ENCODE results near the gene CHMP3.
"Not testable (repeated sequence)": the region's sequence is repeated elsewhere in the genome, so short reads cannot be mapped to it uniquely, and the experiment has no call there.

The CHMP3 gene

GRCh38 chr2:86562922-86563649, at the start of gene CHMP3:
Gene CHMP3 (minus strand): TSS chr2:86563443. CDS start chr2:86563348, 95 bp downstream.
- peak; percentile 97 for DNase-seq (ENCODE audit: low spot score)

GRCh38 chr2:86610871-86611270, 47.6 kb upstream of the CHMP3 start:
- DNase-seq (ENCODE audit: low spot score) = no peak

GRCh38 chr2:86608832-86609410, 45.7 kb upstream of the CHMP3 start:
- DNase-seq (ENCODE audit: low spot score) = no peak

- DNase-seq (ENCODE audit: low spot score) = no peak
These were observed 40.7 kb upstream of the CHMP3 start for GRCh38 chr2:86603905-86604304.

- DNase-seq (ENCODE audit: low spot score) = no peak
These were observed 35.7 kb upstream of the CHMP3 start for GRCh38 chr2:86598966-86599365.

GRCh38 chr2:86596118-86596517, 32.9 kb upstream of the CHMP3 start:
- DNase-seq (ENCODE audit: low spot score) = no peak

GRCh38 chr2:86593266-86593665, 30.0 kb upstream of the CHMP3 start:
- peak; percentile 90 for DNase-seq (ENCODE audit: low spot score)

GRCh38 chr2:86592547-86593230, 29.4 kb upstream of the CHMP3 start:
- peak; percentile 95 for DNase-seq (ENCODE audit: low spot score)

- not testable (repeated sequence) for DNase-seq (ENCODE audit: low spot score)
These were observed 26.5 kb upstream of the CHMP3 start for GRCh38 chr2:86589701-86590100.

- no peak for DNase-seq (ENCODE audit: low spot score)
These were observed 21.1 kb upstream of the CHMP3 start for GRCh38 chr2:86584151-86584913.

GRCh38 chr2:86580560-86580959, 17.3 kb upstream of the CHMP3 start:
- DNase-seq (ENCODE audit: low spot score) = no peak

- no peak for DNase-seq (ENCODE audit: low spot score)
These were observed 14.7 kb upstream of the CHMP3 start for GRCh38 chr2:86577817-86578456.

- no peak for DNase-seq (ENCODE audit: low spot score)
These were observed 6.8 kb upstream of the CHMP3 start for GRCh38 chr2:86570059-86570458.

GRCh38 chr2:86566821-86567190, 3.6 kb upstream of the CHMP3 start:
- DNase-seq (ENCODE audit: low spot score) = peak; percentile 95

GRCh38 chr2:86566158-86566820, 3.0 kb upstream of the CHMP3 start:
- peak; percentile 94 for DNase-seq (ENCODE audit: low spot score)

- DNase-seq (ENCODE audit: low spot score) = no peak
These were observed 413 bp upstream of the CHMP3 start for GRCh38 chr2:86563650-86564061.

- no peak for DNase-seq (ENCODE audit: low spot score)
These were observed 740 bp downstream of the CHMP3 start for GRCh38 chr2:86562485-86562921.

GRCh38 chr2:86557836-86558235, 5.4 kb downstream of the CHMP3 start:
- no peak for DNase-seq (ENCODE audit: low spot score)

GRCh38 chr2:86556508-86556907, 6.7 kb downstream of the CHMP3 start:
- no peak for DNase-seq (ENCODE audit: low spot score)

- no peak for DNase-seq (ENCODE audit: low spot score)
These were observed 10.4 kb downstream of the CHMP3 start for GRCh38 chr2:86552889-86553288.

- DNase-seq (ENCODE audit: low spot score) = not testable (repeated sequence)
These were observed 13.1 kb downstream of the CHMP3 start for GRCh38 chr2:86549963-86550725.

Measured in cerebellar cortex (tissue), 1 donor.